NAMALWA (cell line): Measurements from ENCODE around the gene ZNF521.
A peak's percentile ranks its signal among the peaks of the same experiment; 100 is the strongest.

ENCODE experiments used
- DNase-seq: peaks from one replicate; pipeline ENCODE4 v3.0.0-alpha.2; 2015; ENCODE audit warnings: low spot score

Gene ZNF521

DNA sequence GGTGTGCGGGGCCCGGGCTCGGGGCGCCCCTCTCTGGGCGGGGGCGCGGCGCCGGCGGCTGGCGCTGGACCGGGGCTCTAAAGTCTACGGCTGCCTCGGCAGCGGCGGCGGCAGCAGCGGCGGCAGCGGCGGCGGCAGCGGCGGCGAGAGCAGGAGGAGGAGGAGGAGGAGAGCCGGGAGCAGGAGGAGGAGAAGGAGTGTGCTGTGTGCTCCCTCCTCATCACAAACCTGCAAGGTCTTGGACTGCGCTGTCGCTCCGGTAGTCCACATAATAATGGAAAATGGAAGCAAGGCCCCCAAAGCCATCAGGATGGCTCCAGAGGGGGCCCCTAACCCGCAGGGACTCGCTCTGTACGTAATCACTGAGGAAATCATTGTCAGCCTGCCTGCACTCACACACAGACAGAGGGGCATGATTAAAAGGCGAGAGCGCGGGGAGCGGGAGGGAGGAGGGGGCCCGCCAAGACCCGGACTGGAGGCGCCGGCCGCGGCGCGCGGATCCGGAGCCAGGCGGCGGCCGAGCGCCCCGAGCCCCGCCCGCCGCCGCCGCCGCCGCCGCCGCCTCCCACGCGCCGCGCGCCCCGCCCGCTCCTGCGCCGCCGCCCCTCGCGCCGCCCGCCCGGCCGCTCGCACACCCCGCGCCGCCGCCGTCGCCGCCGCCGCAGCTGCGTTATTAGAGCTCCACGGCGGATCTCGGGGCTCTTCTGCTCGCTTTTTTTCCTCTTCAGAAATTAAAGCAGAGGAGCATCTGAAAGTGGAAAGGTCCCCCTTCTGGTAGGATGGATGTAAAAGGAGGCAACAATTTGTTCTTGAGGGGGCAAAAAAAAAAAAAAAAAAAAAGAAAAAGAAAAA, at the start of gene ZNF521:
Gene ZNF521 (minus strand): TSS at position 390 of the 852 bp plus-strand sequence. CDS start 1,220 bp downstream, outside the sequence.
- peak; percentile 78 for DNase-seq

GRCh38 chr18:25399554-25399953, 47.6 kb upstream of the ZNF521 start:
- no peak for DNase-seq

GRCh38 chr18:25392192-25392591, 40.2 kb upstream of the ZNF521 start:
- DNase-seq = no peak

DNA sequence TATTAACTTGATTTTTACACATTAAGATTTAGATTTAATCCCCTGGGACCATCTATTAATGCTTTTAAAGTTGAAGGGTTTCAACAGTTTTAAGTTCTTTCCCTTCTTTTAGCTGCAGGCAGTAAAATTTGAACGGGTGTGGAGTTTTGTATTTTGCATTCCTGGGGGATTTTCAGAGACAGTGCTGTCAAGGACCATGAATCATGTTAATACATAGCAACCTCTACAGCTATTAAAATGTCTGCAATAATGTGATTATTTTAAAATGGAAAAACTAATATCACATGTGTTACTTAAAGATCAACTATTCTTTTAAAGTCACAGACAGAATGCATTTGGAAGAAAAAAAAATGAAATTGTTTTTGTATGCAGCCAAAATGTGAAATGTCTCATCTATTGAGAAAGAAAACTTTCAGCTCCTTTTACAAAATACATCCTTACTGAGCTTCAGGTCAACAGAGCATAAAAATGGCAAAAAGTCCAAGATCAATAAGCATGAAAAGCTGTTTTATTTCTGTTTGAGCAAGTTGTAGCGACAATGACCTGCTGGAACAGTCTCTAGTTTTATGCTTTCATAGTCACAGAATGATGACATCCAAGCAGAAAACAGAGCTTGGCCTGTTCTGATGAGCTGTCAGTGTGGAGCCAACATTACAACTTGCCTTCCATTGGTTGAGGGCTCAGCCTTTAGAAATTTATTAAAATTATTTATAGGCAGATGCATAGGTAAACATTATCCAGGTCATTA, 21.6 kb upstream of the ZNF521 start:
- no peak for DNase-seq

GRCh38 chr18:25370391-25370790, 18.4 kb upstream of the ZNF521 start:
- no peak for DNase-seq

GRCh38 chr18:25365242-25365641, 13.3 kb upstream of the ZNF521 start:
- no peak for DNase-seq

DNA sequence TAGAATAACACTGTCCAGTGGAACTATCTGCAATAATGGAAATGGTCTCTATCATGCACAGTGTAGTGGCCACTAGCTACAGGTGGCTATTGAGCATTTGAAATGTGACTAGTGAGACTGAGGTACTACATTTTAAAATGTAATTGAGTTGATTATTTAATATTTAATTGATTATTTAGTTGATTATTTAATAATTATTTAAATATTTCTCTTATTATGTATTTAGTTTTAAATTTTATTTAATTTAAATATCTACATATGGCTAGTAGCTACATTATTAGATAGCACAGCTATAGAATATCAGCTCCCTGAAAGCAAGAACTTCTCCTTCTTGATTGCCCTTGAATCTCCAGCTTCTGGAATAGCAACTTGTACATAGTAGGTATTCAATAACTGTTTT, 12.8 kb upstream of the ZNF521 start:
- no peak for DNase-seq

DNA sequence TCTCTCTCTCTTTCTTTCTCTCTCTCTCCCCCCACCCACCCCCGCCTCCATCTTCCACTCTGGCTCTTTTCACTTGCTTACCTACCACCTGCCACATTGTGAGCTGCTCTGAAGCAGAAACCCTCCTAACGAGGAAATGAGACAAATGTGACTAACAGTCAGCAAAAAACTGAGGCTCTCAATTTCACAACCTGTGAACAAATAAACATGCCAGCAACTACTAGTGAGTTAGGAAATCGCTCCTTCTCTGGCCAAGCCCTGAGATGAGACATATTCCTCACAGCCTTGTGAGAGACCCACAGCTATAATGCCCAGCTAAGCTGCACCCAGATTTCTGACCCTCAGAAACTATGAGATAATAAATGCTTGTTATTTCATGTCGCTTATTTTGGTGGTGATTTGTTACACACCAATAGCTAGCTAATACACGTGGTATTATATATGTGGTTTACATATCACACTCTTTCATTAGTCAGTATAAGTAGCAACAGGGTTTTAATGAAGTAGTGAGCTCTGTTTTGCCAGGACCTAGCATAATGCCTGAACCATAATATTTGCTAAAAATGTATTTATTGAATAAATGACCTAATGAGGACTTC, 8.4 kb upstream of the ZNF521 start:
- no peak for DNase-seq

DNA sequence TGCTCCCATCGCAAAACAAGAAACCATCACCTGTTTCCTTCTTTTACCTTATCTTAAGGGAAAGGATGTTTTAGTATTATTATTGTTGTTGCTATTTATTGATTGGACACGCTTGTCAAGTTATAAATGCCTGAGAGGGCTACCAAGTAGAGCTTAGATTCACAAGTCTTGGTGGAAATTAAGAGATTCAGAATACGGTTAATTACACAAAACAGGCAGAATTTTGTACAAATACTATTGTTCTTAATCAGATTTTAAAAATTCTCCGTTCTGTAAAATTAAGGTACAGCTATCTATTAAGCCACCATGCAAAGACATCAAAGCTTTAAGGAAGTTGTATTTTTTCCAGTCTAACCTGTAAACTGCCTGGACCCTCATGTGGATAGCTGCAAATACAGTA, 1.1 kb upstream of the ZNF521 start:
- DNase-seq = no peak

GRCh38 chr18:25352629-25353005, 651 bp upstream of the ZNF521 start:
- no peak for DNase-seq

- DNase-seq = no peak
Measured at GRCh38 chr18:25351280-25351775, 638 bp downstream of the ZNF521 start.

DNA sequence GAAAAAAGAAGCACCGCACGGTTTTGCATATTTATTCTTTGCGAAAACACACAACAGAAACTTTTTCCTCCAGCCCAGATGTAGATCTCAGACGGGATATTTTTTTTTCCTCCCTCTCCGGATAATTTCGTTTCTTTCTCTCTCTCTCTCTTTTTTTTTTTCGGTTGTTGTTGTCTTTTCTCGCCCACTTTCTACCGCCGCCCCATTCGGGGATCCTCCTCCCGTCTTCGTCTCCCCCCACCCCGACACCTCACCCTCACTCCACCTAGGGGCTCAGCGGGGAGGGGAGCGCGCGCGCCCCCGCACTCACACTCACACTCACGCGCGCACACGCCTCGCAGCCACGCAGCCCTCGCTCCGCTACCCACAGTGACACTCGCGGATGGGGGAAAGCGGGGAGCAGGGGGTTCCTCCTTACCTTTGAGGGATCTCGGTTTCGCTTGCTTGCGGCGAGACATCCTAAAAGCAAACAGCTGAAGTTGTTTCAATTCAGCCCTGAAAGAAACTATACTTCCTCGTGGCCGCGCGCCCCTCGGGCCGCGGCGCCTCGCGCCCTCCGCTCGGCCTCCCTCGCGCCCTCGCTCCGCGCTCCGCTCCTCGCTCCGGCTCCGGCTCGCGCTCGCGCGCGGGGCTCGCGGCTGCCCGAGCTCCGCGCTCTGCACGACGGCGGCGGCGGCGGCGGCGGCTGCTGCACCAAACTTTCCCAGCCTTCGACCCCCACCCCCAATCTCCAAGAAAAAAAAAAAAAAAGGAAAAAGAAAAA, 1.3 kb downstream of the ZNF521 start:
- DNase-seq = no peak

DNA sequence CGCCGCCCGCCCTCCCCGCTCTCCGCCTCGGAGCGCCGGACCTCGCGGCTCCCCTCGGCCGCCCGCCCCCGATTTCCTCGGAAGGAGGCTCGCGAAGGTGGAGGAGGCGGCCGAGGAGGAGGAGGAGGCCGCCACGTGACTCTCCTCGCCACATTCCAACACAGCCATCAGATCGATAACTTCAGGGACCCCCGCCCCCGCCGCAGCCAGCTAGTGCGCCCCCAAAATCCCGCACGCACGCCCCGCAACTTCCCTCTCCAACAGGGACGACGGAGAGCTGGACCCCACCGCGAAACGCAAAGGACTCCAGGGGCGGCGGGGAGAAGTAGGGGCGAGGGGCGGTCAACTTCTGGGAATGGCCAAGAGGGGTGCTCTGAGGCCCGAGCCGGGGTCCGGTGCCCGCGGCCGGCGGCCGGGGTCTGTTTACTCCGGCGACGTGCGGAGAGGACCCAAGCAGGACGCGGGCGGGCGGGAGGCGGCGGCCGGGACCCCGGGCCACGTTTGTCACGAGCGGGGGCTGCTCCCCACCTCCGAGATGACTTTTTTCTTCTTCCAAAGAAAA, 2.0 kb downstream of the ZNF521 start:
- no peak for DNase-seq

GRCh38 chr18:25349131-25349925, 2.6 kb downstream of the ZNF521 start:
- no peak for DNase-seq

DNA sequence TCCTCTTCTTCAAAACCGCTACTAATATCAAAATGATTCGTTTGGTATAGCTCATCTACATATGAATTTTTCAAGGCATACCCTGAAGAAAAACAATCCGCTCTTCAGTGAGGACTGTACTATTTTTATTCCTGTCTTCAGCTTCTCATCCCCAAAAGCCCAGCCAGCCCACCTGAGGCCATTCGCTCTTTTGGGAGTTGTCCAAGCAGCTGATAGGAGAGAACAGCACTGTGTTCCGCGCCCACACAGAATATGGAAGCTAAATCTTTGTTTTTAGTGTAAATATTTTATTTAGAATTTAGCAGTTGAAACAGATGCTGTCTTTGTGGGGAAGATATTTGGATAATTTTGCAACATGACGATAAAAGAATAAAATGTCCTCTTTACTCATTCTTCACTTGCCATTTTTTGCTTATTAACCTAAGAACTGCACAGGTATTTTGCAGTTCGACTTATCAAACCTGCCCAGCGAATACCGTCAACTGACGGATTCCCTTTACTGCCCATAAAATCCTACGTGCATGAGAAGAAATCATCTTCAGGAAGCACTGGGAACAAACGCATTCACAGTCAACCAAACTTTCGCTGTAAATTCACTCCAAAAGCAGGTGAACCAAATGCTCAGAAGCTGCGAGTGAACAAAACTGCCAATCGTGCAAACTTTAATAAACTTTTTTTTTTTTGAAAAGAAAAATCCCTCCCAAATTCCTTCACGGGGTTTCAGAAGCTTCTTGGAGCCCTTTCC, 3.4 kb downstream of the ZNF521 start:
- no peak for DNase-seq

GRCh38 chr18:25346561-25346960, 5.4 kb downstream of the ZNF521 start:
- no peak for DNase-seq

DNA sequence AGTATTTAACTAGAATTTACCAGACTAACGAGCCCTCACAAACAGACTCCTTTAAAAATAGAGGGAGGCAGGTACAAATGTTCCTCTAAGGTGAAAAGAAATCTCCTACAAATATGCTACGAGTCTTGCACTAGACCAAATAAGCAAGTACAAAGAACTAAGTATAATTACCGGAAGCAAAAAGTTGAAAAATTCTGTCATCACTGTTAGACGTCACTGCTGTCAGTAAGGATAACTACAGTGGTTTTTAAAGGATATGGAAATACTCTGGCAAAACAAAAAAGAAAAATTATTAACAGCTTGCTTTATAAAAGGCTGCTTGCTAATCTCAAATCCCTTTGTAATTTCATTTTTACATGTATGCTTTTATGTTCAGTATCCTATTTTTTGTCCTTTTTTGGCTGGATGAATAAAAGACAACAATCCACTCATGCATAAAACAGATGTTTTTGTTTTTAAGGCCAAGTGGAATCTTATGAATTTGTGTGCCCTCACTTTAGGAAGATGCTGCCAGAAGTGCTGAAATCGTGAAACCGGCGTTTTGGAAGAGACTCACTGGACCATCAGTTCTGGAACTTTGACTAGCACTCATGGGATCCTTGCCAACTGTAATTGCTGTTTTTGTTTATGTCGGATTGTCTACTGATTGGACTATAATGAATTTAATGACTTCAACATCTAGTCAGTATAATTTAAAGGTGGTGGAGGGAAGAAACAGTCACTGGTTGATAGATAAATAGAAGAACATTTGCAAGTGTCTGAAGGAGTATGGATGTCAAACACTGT, 6.7 kb downstream of the ZNF521 start:
- DNase-seq = no peak

GRCh38 chr18:25341831-25342230, 10.1 kb downstream of the ZNF521 start:
- no peak for DNase-seq

DNA sequence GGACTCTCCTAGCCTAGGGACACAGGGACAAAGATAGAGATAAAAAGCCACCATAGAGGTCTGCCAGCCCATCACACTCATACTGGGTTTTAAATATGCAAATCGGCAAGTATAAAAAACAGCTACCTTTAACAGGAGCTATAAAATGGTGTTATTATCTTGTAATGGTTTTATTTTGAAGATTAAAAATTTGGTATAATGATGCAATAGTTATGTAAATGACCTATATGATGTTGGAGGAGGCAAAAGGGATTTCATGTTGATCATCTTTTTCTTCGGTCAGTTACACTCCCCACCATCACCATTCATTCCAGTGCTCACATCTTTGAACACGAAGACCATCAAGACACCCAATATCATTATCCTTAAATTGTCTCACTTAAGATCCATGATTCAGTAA, 11.2 kb downstream of the ZNF521 start:
- DNase-seq = no peak
